ENCODE measurements around the gene APOBEC3A. TPM values are rescaled to one million over a fixed set of nuclear protein-coding genes. Genes with fewer than 3 reads are reported as not detected.

The APOBEC3A gene
- total and polyA plus RNA-seq, 2 of the 13 experiments (the other 11 are each of a cell fraction or from before 2014, with no cell fraction given), result not detected

GRCh38 chr22:38954414-38955043 lies 2.9 kb upstream of the APOBEC3A start:
- Histone ChIP-seq H3K27ac (ENCODE audit: extremely low read length, insufficient read depth, low read length) (no peak overlapping the region), H3K4me2 (ENCODE audit: low read depth, low read length) (no peak overlapping the region), H3K4me1 (ENCODE audit: insufficient read depth, low read length) (peaks cover 18% of the 10 kb centered on the region), H4K20me1 (ENCODE audit: insufficient read depth, low read length) (no peaks in the 10 kb centered on the region), H3K79me2 (ENCODE audit: insufficient read depth, low read length) (no peaks in the 10 kb centered on the region), H3K36me3 (replicated peaks in 1 of 2; ENCODE audit: control insufficient read depth in 1 of 2, insufficient read depth in 2 of 2, low read length in 2 of 2) (no peaks in the 10 kb centered on the region), H2AFZ (ENCODE audit: low read length) (no peak overlapping the region), H3K9ac (ENCODE audit: insufficient read depth, low read depth, low read length) (no peak overlapping the region), H3K4me3 (replicated peaks in 1 of 3; ENCODE audit: insufficient read depth in 1 of 3, low read depth in 2 of 3, low read length in 3 of 3) (no peak overlapping the region), H3K27me3 (ENCODE audit: control insufficient read depth in 1 of 2, insufficient read depth in 2 of 2, low read length in 2 of 2) (peaks cover 1 to 28% of the 10 kb centered on the region in 2 experiments), H3K9me3 (ENCODE audit: low read length) (no peaks in the 10 kb centered on the region)
- intact Hi-C loops (cut with micrococcal nuclease; ENCODE audit: unreplicated experiment) (no loop called here), in situ Hi-C loops (cut with HindIII; ENCODE audit: extremely low pct_ligation_motif_present, low pct_unique_long_range_greater_than_20kb) (no loop called here)
- TF ChIP-seq SMARCC2 (IDR thresholded peaks at IDR 0.05) (no peak), NR2F1 (CRISPR knock-in tag; IDR thresholded peaks at IDR 0.05) (no peak), ZNF607 (CRISPR knock-in tag; IDR thresholded peaks at IDR 0.05; ENCODE audit: borderline replicate concordance) (no peak), ZNF354B (CRISPR knock-in tag; IDR thresholded peaks at IDR 0.05) (no peak), ZNF124 (CRISPR knock-in tag; IDR thresholded peaks at IDR 0.05) (no peak), ZBTB10 (CRISPR knock-in tag; IDR thresholded peaks at IDR 0.05; ENCODE audit: borderline replicate concordance) (no peak), ZNF878 (CRISPR knock-in tag; IDR thresholded peaks at IDR 0.05) (no peak), RBFOX2 (IDR thresholded peaks at IDR 0.05; ENCODE audit: low read depth, low read length) (no peak), KLF15 (CRISPR knock-in tag; IDR thresholded peaks at IDR 0.05; ENCODE audit: borderline replicate concordance) (no peak), GABPB1 (CRISPR knock-in tag; IDR thresholded peaks at IDR 0.05) (no peak), RELA (CRISPR knock-in tag; IDR thresholded peaks at IDR 0.05) (no peak), ZNF552 (CRISPR knock-in tag; IDR thresholded peaks at IDR 0.05; ENCODE audit: borderline replicate concordance) (no peak), ZNF264 (CRISPR knock-in tag; IDR thresholded peaks at IDR 0.05) (no peak), ZMAT5 (CRISPR knock-in tag; IDR thresholded peaks at IDR 0.05; ENCODE audit: borderline replicate concordance, low read depth) (no peak), HBP1 (CRISPR knock-in tag; IDR thresholded peaks at IDR 0.05; ENCODE audit: low read depth) (no peak)
- CTCF ChIA-PET (ENCODE audit: low intra/inter-chr PET ratio, low total read pairs), result no interaction called here
- FAIRE-seq, result no peak
- POLR2A ChIA-PET, result no interaction called here
- ATAC-seq, result no peak
- 32% methylated on average over 6 of the region's 13 CpGs for WGBS (ENCODE audit: low lambda C conversion rate)
- no TSS peak for BruUV-seq (replicated peaks)
- DNase-seq (ENCODE audit: low spot score), result no peak
